B cell (primary cell): Measurements from ENCODE around the gene FN3K. TPM values are rescaled to one million over a fixed set of nuclear protein-coding genes. Genes with fewer than 3 reads are reported as not detected.

Source experiments
- ATAC-seq: fragments of 200-7000 bp; cut with Tn5 transposase; one replicate; pipeline ENCODE4 v1.10.0; 2021; ENCODE audit warnings: low read depth, mild to moderate bottlenecking, moderate number of reproducible peaks, moderate library complexity
- CTCF ChIA-PET: fragments of 350-600 bp; sonication (Branson Sonifier 250); formaldehyde crosslinking; loops from one replicate; lab custom pipeline; 2021; ENCODE audit warnings: antibody characterized with exemption, inconsistent platforms; lab: Charles Lee
- POLR2A ChIA-PET: fragments of 350-600 bp; sonication (Branson Sonifier 250); formaldehyde crosslinking; loops from one replicate; lab custom pipeline; 2021; ENCODE audit warnings: antibody characterized with exemption; lab: Charles Lee
- DNase-seq: peaks from one replicate; pipeline ENCODE4 v3.0.0; 2013
- H2AFZ ChIP-seq: 2 replicates; pipeline ENCODE4 v1.6.1; 2012; ENCODE audit warnings: mild to moderate bottlenecking, low read depth, low read length; ENCODE audit not compliant: insufficient read depth, poor library complexity, severe bottlenecking
- H3K27ac ChIP-seq, 2 donors: 1 replicate in 1 of 2; 2 replicates in 1 of 2; pipeline ENCODE4 v1.5.1; 2012 to 2013; ENCODE audit warnings: low read length in 2 of 2, mild to moderate bottlenecking in 2 of 2, moderate library complexity in 1 of 2
- H3K27me3 ChIP-seq, 4 experiments: fragments of 200-600 bp in 1 of 4; sonication (generic) in 1 of 4; replicated peaks in 1 of 4; 1 replicate in 2 of 4; 2 replicates in 2 of 4; pipeline versions ENCODE4 v1.6.1 to v1.7.0; 2013 to 2016; ENCODE audit warnings: low read length in 3 of 4, mild to moderate bottlenecking in 2 of 4, mixed read lengths in 1 of 4, moderate library complexity in 1 of 4; ENCODE audit not compliant: insufficient read depth in 4 of 4, control insufficient read depth in 3 of 4; ENCODE audit errors: control extremely low read depth in 1 of 4
- H3K36me3 ChIP-seq, 2 experiments: replicated peaks in 1 of 2; 1 replicate in 1 of 2; 2 replicates in 1 of 2; pipeline versions ENCODE4 v1.6.1 to v1.7.1; 2013; ENCODE audit warnings: low read length in 1 of 2; ENCODE audit not compliant: insufficient read depth in 2 of 2, control insufficient read depth in 1 of 2; ENCODE audit errors: control extremely low read depth in 1 of 2, extremely low read depth in 1 of 2
- H3K4me1 ChIP-seq, 2 donors: fragments of 200-600 bp in 1 of 2; sonication (generic) in 1 of 2; 1 replicate in 1 of 2; 2 replicates in 1 of 2; pipeline versions ENCODE4 v1.5.1 to v1.6.1; 2013 to 2017; ENCODE audit warnings: low read length in 2 of 2; ENCODE audit not compliant: control insufficient read depth in 2 of 2, insufficient read depth in 2 of 2
- H3K4me2 ChIP-seq: replicated peaks from 2 replicates; pipeline ENCODE3; 2012; ENCODE audit warnings: mild to moderate bottlenecking, low read depth, low read length; ENCODE audit not compliant: poor library complexity, severe bottlenecking
- H3K4me3 ChIP-seq, 5 experiments: fragments of 200-600 bp in 1 of 5; sonication (generic) in 1 of 5; 1 replicate in 3 of 5; 2 replicates in 2 of 5; pipeline versions ENCODE4 v1.5.1 to v1.7.0; 2011 to 2016; ENCODE audit warnings: low read length in 4 of 5, mild to moderate bottlenecking in 4 of 5, low read depth in 2 of 5, control low read depth in 1 of 5, moderate library complexity in 1 of 5; ENCODE audit not compliant: insufficient read depth in 1 of 5; ENCODE audit errors: control extremely low read depth in 1 of 5, extremely low read depth in 1 of 5
- H3K79me2 ChIP-seq: fragments of 200-600 bp; sonication (generic); one replicate; pipeline ENCODE4 v1.6.0; 2016; ENCODE audit warnings: low read length; ENCODE audit not compliant: control insufficient read depth, insufficient read depth
- H3K9ac ChIP-seq: fragments of 200-600 bp; sonication (generic); 2 replicates; pipeline ENCODE4 v1.6.1; 2017; ENCODE audit warnings: mild to moderate bottlenecking, low read length, moderate library complexity
- H3K9me3 ChIP-seq, 3 donors: one replicate each; pipeline versions ENCODE4 v1.6.1 to v1.7.1; 2013; ENCODE audit warnings: low read length in 2 of 3; ENCODE audit not compliant: control insufficient read depth in 2 of 3, insufficient read depth in 1 of 3; ENCODE audit errors: control extremely low read depth in 1 of 3
- H4K20me1 ChIP-seq: 2 replicates; pipeline ENCODE4 v1.6.0; 2012; ENCODE audit warnings: mild to moderate bottlenecking, low read length; ENCODE audit not compliant: insufficient read depth, control insufficient read depth, poor library complexity, severe bottlenecking
- H3K27ac Mint-ChIP-seq: one replicate; pipeline ENCODE4 v1.8.0; 2021; ENCODE audit warnings: mixed read lengths
- H3K27me3 Mint-ChIP-seq: one replicate; pipeline ENCODE4 v1.8.0; 2021; ENCODE audit warnings: mixed read lengths
- H3K4me1 Mint-ChIP-seq: one replicate; pipeline ENCODE4 v1.8.0; 2021; ENCODE audit warnings: mixed read lengths
- H3K4me3 Mint-ChIP-seq: one replicate; pipeline ENCODE4 v1.8.0; 2021; ENCODE audit warnings: mixed read lengths
- H3K9me3 Mint-ChIP-seq: one replicate; pipeline ENCODE4 v1.8.0; 2022; ENCODE audit warnings: mixed read lengths; ENCODE audit not compliant: insufficient read depth
- EZH2 ChIP-seq: IDR thresholded peaks from 2 replicates; pipeline ENCODE4 v1.6.1; 2012; ENCODE audit warnings: borderline replicate concordance, low read depth, mild to moderate bottlenecking, moderate library complexity, low read length; ENCODE audit not compliant: insufficient read depth, poor library complexity, severe bottlenecking
- WGBS: methylation state at CpG from one replicate; pipeline ENCODE4 v1.1.5; 2013; ENCODE audit warnings: missing lambda C conversion rate; ENCODE audit not compliant: insufficient coverage; 5-methylcytosine and 5-hydroxymethylcytosine counted together
- intact Hi-C: fragments of 100-400 bp; cut with micrococcal nuclease; formaldehyde crosslinking; loops from one replicate; pipeline ENCODE4 v1.10.0; 2022
- polyA plus RNA-seq: library from polyadenylated mRNA; depleted of rRNA; stranded (reverse); fragments of >200 nt; gene quantifications from 2 replicates; pipeline ENCODE4 v1.2.3, GENCODE V29; 2012
- total RNA-seq, 2 donors: library from RNA; stranded (reverse); fragments of 120-200 nt in 1 of 2; gene quantifications; 1 replicate in 1 of 2; 2 replicates in 1 of 2; pipeline versions ENCODE4 v1.2.3 to v1.2.4, GENCODE V29; 2013 to 2022
- TF ChIP-seq, protein P1 (sequence below): fragments of 200-600 bp; IDR thresholded peaks from one replicate; pipeline ENCODE4 v1.8.0; 2022; ENCODE audit warnings: antibody characterized with exemption, mild to moderate bottlenecking

Gene FN3K
- total and polyA plus RNA-seq, 2 donors (not counting 1 experiment from before 2014, with no cell fraction given) = 1.1 to 2.6 TPM

- peaks cover 8 to 20% of the 10 kb centered on the region in 2 donors for H3K4me1 ChIP-seq
- H3K9me3 ChIP-seq = no peaks in the 10 kb centered on the region
- Mint-ChIP-seq H3K27me3 (no peaks in the 10 kb centered on the region), H3K9me3 (no peaks in the 10 kb centered on the region), H3K4me3 (no peak overlapping the region), H3K4me1 (peaks cover 11% of the 10 kb centered on the region), H3K27ac (no peak overlapping the region)
- 81% methylated on average over 25 of the region's 27 CpGs for WGBS
- H3K27me3 ChIP-seq = no peaks in the 10 kb centered on the region
- H3K36me3 ChIP-seq = peaks cover 2 to 21% of the 10 kb centered on the region in 2 experiments
- no peak for DNase-seq
- intact Hi-C loops = loop anchor here (1.0 to 5.0 kb wide), 3 partner anchors 113 to 301 kb away; no protein-coding TSS in a partner anchor
- no peak overlapping the region for H3K4me2 ChIP-seq
- TF ChIP-seq, protein P1, sequence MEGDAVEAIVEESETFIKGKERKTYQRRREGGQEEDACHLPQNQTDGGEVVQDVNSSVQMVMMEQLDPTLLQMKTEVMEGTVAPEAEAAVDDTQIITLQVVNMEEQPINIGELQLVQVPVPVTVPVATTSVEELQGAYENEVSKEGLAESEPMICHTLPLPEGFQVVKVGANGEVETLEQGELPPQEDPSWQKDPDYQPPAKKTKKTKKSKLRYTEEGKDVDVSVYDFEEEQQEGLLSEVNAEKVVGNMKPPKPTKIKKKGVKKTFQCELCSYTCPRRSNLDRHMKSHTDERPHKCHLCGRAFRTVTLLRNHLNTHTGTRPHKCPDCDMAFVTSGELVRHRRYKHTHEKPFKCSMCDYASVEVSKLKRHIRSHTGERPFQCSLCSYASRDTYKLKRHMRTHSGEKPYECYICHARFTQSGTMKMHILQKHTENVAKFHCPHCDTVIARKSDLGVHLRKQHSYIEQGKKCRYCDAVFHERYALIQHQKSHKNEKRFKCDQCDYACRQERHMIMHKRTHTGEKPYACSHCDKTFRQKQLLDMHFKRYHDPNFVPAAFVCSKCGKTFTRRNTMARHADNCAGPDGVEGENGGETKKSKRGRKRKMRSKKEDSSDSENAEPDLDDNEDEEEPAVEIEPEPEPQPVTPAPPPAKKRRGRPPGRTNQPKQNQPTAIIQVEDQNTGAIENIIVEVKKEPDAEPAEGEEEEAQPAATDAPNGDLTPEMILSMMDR = no peak
- no peak for TF ChIP-seq EZH2
- H3K4me3 ChIP-seq = no peak overlapping the region
- H2AFZ ChIP-seq = no peak overlapping the region
- ATAC-seq = no peak
- no peaks in the 10 kb centered on the region for H3K79me2 ChIP-seq
- peaks cover 9% of the 10 kb centered on the region for H4K20me1 ChIP-seq
- H3K9ac ChIP-seq = no peak overlapping the region
- POLR2A ChIA-PET = interaction anchor here (0.6 to 1.0 kb wide), 4 partner anchors 83 to 432 kb away, joined by 3 to 6 read pairs (median 5); no protein-coding TSS in a partner anchor
- CTCF ChIA-PET = interaction anchor here (0.7 to 3.1 kb wide), 43 partner anchors 9 to 420 kb away, joined by 3 to 68 read pairs (median 5); no protein-coding TSS in a partner anchor
- no peak overlapping the region for H3K27ac ChIP-seq
Observed at GRCh38 chr17:82780971-82781893, 45.8 kb downstream of the FN3K start.
